G401.6 (cell line): ENCODE results near the gene KIF2C.
"Not testable (repeated sequence)": the region's sequence is repeated elsewhere in the genome, so short reads cannot be mapped to it uniquely, and the experiment has no call there.

Experiments
- FAIRE-seq: peaks from 2 replicates; lab custom pipeline; 2012; peaks lifted over from hg19 to GRCh38; lab: Jason Lieb, UNC

KIF2C gene

DNA sequence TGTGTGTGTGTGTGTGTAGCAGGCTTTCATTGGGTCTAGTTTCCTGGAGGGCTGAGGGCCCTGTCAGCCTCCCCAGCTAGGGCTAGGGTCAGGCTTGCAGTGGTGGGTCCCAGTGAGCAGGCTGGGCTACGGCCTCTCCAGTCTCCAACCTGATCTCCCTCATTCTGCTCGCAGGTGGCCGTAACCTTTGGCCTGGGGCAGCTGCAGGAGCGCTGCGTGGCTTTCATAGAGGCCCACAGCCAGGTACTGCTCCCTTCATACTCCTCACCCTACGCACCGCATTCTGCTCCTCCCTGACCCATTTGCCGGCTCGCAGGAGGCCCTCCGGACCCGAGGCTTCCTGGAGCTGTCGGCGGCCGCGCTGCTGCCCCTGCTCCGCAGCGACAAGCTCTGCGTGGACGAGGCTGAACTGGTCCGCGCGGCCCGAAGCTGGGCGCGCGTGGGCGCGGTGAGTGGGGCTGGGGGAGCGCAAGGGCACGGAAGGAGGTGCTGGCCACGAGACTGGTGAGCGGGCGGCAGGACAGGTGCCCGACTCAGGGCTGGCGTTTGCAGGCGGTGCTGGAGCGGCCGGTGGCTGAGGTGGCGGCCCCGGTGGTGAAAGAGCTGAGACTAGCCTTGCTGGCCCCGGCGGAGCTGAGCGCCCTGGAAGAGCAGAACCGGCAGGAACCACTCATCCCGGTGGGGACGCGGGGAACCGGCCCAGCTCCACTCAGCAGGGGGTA is 73.3 kb downstream of the KIF2C start:
- no peak for FAIRE-seq

DNA sequence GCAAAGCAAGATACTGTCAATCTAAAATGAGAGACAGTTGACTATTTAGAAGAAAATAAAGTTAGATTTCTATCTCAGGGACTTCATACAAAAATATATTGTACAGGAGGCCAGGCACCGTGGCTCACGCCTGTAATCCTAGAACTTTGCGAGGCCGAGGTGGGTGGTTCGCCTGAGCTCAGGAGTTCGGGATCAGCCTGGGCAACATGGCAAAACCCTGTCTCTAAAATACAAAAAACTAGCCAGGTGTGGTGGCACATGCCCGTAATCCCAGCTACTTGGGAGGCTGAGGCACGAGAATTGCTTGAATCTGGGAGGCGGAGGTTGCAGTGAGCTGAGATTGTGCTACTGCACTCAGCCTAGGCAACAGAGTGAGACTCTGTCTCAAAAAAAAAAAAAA is 76.3 kb downstream of the KIF2C start:
- FAIRE-seq = not testable (repeated sequence)

DNA sequence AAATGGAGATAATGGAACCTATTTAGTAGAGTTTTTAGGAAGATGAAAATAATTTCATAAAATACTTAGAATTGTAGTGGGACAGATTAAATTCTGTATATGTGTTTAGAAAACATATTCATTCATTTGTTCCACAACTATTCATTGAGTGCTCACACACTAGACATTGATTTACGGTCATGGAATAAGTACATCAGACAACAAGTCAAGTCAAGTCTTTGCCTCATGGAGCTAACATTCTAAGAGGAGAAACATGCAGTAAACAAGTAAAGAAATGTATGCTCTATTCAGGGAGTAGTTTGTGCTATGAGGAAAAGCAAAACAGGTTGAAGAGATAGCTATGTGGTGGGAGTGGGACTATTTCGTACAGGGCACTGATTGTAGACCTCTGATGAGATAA is 77.7 kb downstream of the KIF2C start:
- no peak for FAIRE-seq
